ENCODE data around the gene OLIG1. TPM values are rescaled to one million over a fixed set of nuclear protein-coding genes. Genes with fewer than 3 reads are reported as not detected.

Gene OLIG1
- total and polyA plus RNA-seq, 2 of the 13 experiments (the other 11 are each of a cell fraction or from before 2014, with no cell fraction given): not detected

DNA sequence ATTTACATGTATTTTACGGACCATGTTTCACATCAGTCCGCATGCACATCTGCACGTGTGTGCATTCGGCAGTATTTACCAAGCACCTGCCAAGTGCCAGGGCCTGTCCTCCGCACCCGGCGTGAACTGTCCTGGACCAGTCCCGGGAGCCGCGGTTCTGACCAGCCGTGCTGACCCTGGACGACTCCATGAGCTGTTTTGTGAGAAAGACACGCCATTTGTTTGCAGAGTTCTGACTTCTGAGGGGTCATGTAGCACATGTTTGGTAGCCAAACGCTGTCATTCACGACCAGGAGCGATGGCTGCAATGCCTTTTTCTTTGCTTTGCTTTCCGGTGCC lies 47.5 kb upstream of the OLIG1 start (continued):
- no peak for TF ChIP-seq ZNF354B (CRISPR knock-in tag; IDR thresholded peaks at IDR 0.05)
- no peak for TF ChIP-seq KDM5A (IDR thresholded peaks at IDR 0.05; ENCODE audit: borderline replicate concordance, low read length)

DNA sequence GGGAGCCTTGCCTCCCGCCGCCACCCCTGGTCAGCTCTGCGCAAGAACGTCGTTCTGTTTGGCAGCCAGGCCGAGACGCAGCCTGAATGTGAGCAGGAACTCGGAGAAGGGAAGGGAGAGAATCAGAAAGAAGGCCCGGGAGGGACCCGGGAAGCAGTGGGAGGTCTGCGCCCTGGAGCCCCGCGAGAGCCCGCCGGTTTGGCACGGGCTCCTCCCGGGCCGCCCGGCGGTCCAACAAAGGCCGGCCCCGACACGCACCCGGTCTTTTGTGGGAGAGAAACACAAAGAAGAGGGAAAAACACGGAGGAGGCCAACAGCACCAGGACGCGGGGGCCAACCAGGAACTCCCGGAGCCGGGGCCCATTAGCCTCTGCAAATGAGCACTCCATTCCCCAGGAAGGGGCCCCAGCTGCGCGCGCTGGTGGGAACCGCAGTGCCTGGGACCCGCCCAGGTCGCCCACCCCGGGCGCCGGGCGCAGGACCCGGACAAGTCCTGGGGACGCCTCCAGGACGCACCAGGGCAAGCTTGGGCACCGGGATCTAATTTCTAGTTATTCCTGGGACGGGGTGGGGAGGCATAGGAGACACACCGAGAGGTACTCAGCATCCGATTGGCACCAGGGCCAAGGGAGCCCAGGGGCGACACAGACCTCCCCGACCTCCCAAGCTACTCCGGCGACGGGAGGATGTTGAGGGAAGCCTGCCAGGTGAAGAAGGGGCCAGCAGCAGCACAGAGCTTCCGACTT lies 46.9 kb upstream of the OLIG1 start:
- H3K79me2 ChIP-seq (ENCODE audit: insufficient read depth, low read length): no peaks in the 10 kb centered on the region
- POLR2A ChIA-PET: no interaction called here
- H4K20me1 ChIP-seq (ENCODE audit: insufficient read depth, low read length): no peaks in the 10 kb centered on the region
- intact Hi-C loops (cut with micrococcal nuclease; ENCODE audit: unreplicated experiment): no loop called here
- H3K36me3 ChIP-seq (replicated peaks in 1 of 2; ENCODE audit: control insufficient read depth in 1 of 2, insufficient read depth in 2 of 2, low read length in 2 of 2): no peaks in the 10 kb centered on the region
- whole genome bisulfite sequencing (ENCODE audit: low lambda C conversion rate): 26% methylated on average over 32 of the region's 52 CpGs
- no peaks in the 10 kb centered on the region for H3K9me3 ChIP-seq (ENCODE audit: low read length)
- H3K4me2 ChIP-seq (ENCODE audit: low read depth, low read length): no peak overlapping the region
- DNase-seq (ENCODE audit: low spot score) (no peak), ATAC-seq (no peak), FAIRE-seq (no peak)
- H3K27me3 ChIP-seq (ENCODE audit: control insufficient read depth in 1 of 2, insufficient read depth in 2 of 2, low read length in 2 of 2): peaks cover 20 to 90% of the 10 kb centered on the region in 2 experiments
- in situ Hi-C loops (cut with HindIII; ENCODE audit: extremely low pct_ligation_motif_present, low pct_unique_long_range_greater_than_20kb): no loop called here
- CTCF ChIA-PET (ENCODE audit: low intra/inter-chr PET ratio, low total read pairs): no interaction called here
- H3K4me3 ChIP-seq (replicated peaks in 1 of 3; ENCODE audit: insufficient read depth in 1 of 3, low read depth in 2 of 3, low read length in 3 of 3): no peak overlapping the region
- H3K27ac ChIP-seq (ENCODE audit: extremely low read length, insufficient read depth, low read length): no peak overlapping the region
- no peaks in the 10 kb centered on the region for H3K4me1 ChIP-seq (ENCODE audit: insufficient read depth, low read length)
- no TSS peak for BruUV-seq (replicated peaks)
- no peak overlapping the region for H2AFZ ChIP-seq (ENCODE audit: low read length)
- no peak overlapping the region for H3K9ac ChIP-seq (ENCODE audit: insufficient read depth, low read depth, low read length)
- TF ChIP-seq, protein P1, sequence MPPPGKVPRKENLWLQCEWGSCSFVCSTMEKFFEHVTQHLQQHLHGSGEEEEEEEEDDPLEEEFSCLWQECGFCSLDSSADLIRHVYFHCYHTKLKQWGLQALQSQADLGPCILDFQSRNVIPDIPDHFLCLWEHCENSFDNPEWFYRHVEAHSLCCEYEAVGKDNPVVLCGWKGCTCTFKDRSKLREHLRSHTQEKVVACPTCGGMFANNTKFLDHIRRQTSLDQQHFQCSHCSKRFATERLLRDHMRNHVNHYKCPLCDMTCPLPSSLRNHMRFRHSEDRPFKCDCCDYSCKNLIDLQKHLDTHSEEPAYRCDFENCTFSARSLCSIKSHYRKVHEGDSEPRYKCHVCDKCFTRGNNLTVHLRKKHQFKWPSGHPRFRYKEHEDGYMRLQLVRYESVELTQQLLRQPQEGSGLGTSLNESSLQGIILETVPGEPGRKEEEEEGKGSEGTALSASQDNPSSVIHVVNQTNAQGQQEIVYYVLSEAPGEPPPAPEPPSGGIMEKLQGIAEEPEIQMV (CRISPR knock-in tag; IDR thresholded peaks at IDR 0.05; ENCODE audit: low read depth): no peak
- no peak for TF ChIP-seq SMAD9 (CRISPR knock-in tag; IDR thresholded peaks at IDR 0.05)
- TF ChIP-seq, protein P2, sequence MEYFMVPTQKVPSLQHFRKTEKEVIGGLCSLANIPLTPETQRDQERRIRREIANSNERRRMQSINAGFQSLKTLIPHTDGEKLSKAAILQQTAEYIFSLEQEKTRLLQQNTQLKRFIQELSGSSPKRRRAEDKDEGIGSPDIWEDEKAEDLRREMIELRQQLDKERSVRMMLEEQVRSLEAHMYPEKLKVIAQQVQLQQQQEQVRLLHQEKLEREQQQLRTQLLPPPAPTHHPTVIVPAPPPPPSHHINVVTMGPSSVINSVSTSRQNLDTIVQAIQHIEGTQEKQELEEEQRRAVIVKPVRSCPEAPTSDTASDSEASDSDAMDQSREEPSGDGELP (IDR thresholded peaks at IDR 0.05; ENCODE audit: borderline replicate concordance, low read depth): no peak
- TF ChIP-seq ZNF263 (CRISPR knock-in tag; IDR thresholded peaks at IDR 0.05): no peak
- no peak for TF ChIP-seq DR1 (CRISPR knock-in tag; IDR thresholded peaks at IDR 0.05)
- TF ChIP-seq ZNF543 (CRISPR knock-in tag; IDR thresholded peaks at IDR 0.05): no peak
- TF ChIP-seq MTA1 (CRISPR knock-in tag; IDR thresholded peaks at IDR 0.05; ENCODE audit: borderline replicate concordance): no peak
- TF ChIP-seq NCOA1 (CRISPR knock-in tag; IDR thresholded peaks at IDR 0.05): no peak
- TF ChIP-seq, protein P3, sequence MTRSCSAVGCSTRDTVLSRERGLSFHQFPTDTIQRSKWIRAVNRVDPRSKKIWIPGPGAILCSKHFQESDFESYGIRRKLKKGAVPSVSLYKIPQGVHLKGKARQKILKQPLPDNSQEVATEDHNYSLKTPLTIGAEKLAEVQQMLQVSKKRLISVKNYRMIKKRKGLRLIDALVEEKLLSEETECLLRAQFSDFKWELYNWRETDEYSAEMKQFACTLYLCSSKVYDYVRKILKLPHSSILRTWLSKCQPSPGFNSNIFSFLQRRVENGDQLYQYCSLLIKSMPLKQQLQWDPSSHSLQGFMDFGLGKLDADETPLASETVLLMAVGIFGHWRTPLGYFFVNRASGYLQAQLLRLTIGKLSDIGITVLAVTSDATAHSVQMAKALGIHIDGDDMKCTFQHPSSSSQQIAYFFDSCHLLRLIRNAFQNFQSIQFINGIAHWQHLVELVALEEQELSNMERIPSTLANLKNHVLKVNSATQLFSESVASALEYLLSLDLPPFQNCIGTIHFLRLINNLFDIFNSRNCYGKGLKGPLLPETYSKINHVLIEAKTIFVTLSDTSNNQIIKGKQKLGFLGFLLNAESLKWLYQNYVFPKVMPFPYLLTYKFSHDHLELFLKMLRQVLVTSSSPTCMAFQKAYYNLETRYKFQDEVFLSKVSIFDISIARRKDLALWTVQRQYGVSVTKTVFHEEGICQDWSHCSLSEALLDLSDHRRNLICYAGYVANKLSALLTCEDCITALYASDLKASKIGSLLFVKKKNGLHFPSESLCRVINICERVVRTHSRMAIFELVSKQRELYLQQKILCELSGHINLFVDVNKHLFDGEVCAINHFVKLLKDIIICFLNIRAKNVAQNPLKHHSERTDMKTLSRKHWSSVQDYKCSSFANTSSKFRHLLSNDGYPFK (CRISPR knock-in tag; IDR thresholded peaks at IDR 0.05; ENCODE audit: borderline replicate concordance): no peak
- TF ChIP-seq ZIK1 (CRISPR knock-in tag; IDR thresholded peaks at IDR 0.05; ENCODE audit: borderline replicate concordance, low read depth): no peak
- TF ChIP-seq HNF4A (CRISPR knock-in tag; IDR thresholded peaks at IDR 0.05): no peak
- TF ChIP-seq PAX8 (CRISPR knock-in tag; IDR thresholded peaks at IDR 0.05; ENCODE audit: borderline replicate concordance): no peak
- TF ChIP-seq HDAC1 (CRISPR knock-in tag; IDR thresholded peaks at IDR 0.05): no peak
- TF ChIP-seq, protein P4, sequence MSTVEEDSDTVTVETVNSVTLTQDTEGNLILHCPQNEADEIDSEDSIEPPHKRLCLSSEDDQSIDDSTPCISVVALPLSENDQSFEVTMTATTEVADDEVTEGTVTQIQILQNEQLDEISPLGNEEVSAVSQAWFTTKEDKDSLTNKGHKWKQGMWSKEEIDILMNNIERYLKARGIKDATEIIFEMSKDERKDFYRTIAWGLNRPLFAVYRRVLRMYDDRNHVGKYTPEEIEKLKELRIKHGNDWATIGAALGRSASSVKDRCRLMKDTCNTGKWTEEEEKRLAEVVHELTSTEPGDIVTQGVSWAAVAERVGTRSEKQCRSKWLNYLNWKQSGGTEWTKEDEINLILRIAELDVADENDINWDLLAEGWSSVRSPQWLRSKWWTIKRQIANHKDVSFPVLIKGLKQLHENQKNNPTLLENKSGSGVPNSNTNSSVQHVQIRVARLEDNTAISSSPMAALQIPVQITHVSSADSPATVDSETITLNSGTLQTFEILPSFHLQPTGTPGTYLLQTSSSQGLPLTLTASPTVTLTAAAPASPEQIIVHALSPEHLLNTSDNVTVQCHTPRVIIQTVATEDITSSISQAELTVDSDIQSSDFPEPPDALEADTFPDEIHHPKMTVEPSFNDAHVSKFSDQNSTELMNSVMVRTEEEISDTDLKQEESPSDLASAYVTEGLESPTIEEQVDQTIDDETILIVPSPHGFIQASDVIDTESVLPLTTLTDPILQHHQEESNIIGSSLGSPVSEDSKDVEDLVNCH (CRISPR knock-in tag; IDR thresholded peaks at IDR 0.05): no peak

Data from HepG2 (cell line).